Measurements from ENCODE around the gene STK38.
"Not testable (repeated sequence)": the region's sequence is repeated elsewhere in the genome, so short reads cannot be mapped to it uniquely, and the experiment has no call there.

DNA sequence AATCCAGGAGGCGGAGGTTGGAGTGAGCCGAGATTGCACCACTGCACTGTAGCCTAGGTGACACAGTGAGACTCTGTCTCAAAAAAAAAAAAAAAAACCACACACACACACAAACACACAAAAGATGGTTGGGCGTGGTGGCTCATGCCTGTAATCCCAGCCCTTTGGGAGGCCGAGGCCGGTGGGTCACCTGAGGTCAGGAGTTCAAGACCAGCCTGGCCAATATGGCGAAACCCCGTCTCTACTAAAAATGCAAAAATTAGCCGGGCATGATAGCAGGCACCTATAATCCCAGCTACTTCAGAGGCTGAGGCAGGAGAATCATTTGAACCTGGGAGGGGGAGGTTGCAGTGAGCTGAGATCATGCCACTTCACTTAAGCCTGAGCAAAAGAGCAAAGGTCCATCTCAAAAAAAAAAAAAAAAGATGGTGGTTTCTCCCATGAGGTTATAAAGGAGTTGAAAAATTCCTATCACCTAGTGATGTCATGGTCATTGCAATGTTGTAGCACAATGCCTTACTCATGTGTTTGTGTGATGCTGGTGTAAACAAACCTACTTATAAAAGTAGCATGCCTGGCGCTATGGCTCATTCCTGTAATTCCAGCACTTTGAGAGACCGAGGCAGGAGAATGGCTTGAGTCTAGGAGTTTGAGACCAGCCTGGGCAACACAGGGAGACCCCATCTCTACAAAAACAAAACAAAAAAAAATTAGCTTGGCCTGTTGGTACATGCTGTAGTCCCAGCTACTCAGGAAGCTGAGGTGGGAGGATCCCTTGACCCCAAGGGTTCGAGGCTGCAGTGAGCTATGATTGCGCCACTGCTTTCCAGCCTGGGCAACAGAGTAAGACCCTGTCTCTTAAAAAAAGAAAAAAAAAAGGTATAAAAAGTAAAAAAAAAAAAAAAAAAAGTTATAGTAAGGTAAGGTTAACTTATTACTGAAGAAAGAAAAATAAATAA lies 25.4 kb upstream of the STK38 start:
- TF ChIP-seq, protein P1, sequence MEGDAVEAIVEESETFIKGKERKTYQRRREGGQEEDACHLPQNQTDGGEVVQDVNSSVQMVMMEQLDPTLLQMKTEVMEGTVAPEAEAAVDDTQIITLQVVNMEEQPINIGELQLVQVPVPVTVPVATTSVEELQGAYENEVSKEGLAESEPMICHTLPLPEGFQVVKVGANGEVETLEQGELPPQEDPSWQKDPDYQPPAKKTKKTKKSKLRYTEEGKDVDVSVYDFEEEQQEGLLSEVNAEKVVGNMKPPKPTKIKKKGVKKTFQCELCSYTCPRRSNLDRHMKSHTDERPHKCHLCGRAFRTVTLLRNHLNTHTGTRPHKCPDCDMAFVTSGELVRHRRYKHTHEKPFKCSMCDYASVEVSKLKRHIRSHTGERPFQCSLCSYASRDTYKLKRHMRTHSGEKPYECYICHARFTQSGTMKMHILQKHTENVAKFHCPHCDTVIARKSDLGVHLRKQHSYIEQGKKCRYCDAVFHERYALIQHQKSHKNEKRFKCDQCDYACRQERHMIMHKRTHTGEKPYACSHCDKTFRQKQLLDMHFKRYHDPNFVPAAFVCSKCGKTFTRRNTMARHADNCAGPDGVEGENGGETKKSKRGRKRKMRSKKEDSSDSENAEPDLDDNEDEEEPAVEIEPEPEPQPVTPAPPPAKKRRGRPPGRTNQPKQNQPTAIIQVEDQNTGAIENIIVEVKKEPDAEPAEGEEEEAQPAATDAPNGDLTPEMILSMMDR (IDR thresholded peaks at IDR 0.05; ENCODE audit: low read depth, low read length), result not testable (repeated sequence)
- TF ChIP-seq EZH2phosphoT487 (IDR thresholded peaks at IDR 0.05; ENCODE audit: low read depth), result not testable (repeated sequence)

All from OCI-LY3 (cell line).